Upper lobe of right lung (tissue), 1 donor: Measurements from ENCODE around the gene GPR153. TPM values are rescaled to one million over a fixed set of nuclear protein-coding genes. Genes with fewer than 3 reads are reported as not detected.

Experiments used
- ATAC-seq: fragments of 200-7000 bp; cut with Tn5 transposase; one replicate; pipeline ENCODE4 v1.9.1; 2020; ENCODE audit warnings: mild to moderate bottlenecking, moderate library complexity
- DNase-seq: peaks from one replicate; pipeline ENCODE4 v3.0.0-alpha.2; 2020
- H3K27ac ChIP-seq: fragments of 200-600 bp; one replicate; pipeline ENCODE4 v1.8.0; 2022
- H3K27me3 ChIP-seq: fragments of 200-600 bp; one replicate; pipeline ENCODE4 v1.8.0; 2022; ENCODE audit warnings: mild to moderate bottlenecking
- H3K36me3 ChIP-seq: fragments of 200-600 bp; one replicate; pipeline ENCODE4 v1.8.0; 2022
- H3K4me1 ChIP-seq: fragments of 200-600 bp; one replicate; pipeline ENCODE4 v1.8.0; 2022
- H3K4me3 ChIP-seq: fragments of 200-600 bp; one replicate; pipeline ENCODE4 v1.8.0; 2022; ENCODE audit warnings: mild to moderate bottlenecking
- H3K9me3 ChIP-seq: fragments of 200-600 bp; one replicate; pipeline ENCODE4 v1.8.0; 2022
- intact Hi-C: fragments of 100-400 bp; cut with DNase I; formaldehyde crosslinking; loops from one replicate; pipeline ENCODE4 v1.11.0; 2022
- total RNA-seq: library from RNA; stranded (reverse); fragmentation: NEBNext Ultra II Directional; extraction: Animal tissue kit (Norgen Biotek cat#: 25700); gene quantifications from one replicate; pipeline ENCODE4 v1.2.1, GENCODE V29; 2021
- TF ChIP-seq, protein P1 (sequence below): fragments of 200-600 bp; IDR thresholded peaks from one replicate; pipeline ENCODE4 v1.8.0; 2022; ENCODE audit warnings: antibody characterized with exemption
- donor health status: DM: no; HTN: yes; CAD: no; lungs with severe emphysema.

The GPR153 gene
- total RNA-seq, 1 donor from 2014 or later: 16.9 TPM

DNA sequence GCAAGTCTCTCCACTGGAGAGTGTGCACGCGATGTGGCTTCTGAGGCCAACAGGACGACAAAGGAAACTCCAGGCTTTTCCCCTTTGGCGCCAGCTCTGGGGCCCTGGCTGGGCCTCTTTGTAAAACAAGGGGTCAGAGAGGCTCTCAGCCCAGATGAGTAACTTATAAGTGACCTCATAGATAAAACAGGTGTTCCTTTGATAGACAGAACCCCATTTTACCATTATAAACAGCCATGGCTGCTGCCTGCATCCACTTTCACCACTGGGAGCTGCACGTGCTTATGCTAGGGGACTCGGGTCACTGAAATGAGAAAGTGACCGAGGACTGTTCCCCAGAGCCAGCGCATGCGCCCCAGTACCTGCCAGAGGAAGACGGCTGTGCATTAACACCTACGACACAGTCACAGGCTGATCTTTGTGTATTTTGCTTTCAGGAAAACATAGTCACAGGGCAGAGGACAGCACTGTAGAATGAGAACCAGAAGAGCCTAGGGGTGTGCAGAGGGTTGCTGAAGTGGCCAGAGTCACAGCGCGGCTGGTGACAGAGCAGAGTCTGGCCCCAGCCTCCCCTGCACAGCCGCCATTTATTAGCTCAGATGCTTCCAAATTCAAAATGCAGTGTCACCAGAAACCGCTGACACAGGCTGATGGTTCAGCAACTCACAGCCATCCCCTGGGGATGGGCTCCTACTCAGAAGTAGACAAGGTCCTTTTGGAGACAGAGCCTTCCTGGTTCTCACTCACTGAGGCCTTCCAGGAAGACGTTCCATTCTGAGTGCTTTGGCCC lies 42.3 kb downstream of the GPR153 start:
- Histone ChIP-seq H3K36me3 (peaks cover 8% of the 10 kb centered on the region), H3K27me3 (no peaks in the 10 kb centered on the region), H3K4me1 (no peaks in the 10 kb centered on the region), H3K4me3 (no peak overlapping the region), H3K27ac (no peak overlapping the region), H3K9me3 (no peaks in the 10 kb centered on the region)
- intact Hi-C loops: no loop called here
- ATAC-seq: peak; percentile 25
- TF ChIP-seq, protein P1, sequence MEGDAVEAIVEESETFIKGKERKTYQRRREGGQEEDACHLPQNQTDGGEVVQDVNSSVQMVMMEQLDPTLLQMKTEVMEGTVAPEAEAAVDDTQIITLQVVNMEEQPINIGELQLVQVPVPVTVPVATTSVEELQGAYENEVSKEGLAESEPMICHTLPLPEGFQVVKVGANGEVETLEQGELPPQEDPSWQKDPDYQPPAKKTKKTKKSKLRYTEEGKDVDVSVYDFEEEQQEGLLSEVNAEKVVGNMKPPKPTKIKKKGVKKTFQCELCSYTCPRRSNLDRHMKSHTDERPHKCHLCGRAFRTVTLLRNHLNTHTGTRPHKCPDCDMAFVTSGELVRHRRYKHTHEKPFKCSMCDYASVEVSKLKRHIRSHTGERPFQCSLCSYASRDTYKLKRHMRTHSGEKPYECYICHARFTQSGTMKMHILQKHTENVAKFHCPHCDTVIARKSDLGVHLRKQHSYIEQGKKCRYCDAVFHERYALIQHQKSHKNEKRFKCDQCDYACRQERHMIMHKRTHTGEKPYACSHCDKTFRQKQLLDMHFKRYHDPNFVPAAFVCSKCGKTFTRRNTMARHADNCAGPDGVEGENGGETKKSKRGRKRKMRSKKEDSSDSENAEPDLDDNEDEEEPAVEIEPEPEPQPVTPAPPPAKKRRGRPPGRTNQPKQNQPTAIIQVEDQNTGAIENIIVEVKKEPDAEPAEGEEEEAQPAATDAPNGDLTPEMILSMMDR: no peak
- DNase-seq: no peak

DNA sequence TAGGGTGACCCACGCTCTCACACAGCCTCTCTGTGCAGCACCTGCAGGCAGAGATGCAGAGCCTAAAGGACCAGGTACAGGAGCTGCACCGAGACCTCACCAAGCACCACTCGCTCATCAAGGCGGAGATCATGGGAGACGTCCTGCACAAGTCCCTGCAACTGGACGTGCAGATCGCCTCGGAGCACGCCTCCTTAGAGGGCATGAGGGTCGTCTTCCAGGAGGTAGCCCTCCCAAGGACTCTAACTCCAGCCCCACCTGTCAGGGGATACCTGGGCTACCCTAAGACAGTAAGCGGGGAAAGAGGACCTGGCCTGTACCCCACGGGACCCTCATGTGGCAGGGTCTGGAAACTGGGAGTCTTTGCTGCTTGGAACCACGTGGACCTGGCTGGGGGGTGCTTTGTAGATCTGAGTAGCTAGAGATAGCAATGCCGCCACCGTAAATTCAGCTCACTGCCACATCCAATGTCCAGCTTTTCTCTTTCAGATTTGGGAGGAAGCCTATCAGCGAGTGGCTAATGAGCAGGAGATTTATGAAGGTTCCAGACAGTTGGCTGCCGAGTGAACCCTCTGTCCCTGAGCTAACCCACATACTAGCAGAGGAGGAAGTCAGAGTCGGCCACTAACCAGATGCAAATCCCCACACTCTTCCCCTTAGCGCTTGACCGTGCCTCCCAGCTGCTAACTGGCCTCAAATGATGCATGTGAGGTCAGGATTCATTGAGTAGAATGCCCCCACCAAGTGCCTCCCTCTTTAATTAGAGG lies 48.5 kb downstream of the GPR153 start:
- no peaks in the 10 kb centered on the region for H3K36me3 ChIP-seq
- DNase-seq (no peak), ATAC-seq (no peak)
- no peak overlapping the region for H3K27ac ChIP-seq
- H3K9me3 ChIP-seq: no peaks in the 10 kb centered on the region
- H3K27me3 ChIP-seq: peaks cover 6% of the 10 kb centered on the region
- TF ChIP-seq, protein P1: no peak
- peaks cover 12% of the 10 kb centered on the region for H3K4me1 ChIP-seq
- H3K4me3 ChIP-seq: no peak overlapping the region
- intact Hi-C loops: no loop called here

DNA sequence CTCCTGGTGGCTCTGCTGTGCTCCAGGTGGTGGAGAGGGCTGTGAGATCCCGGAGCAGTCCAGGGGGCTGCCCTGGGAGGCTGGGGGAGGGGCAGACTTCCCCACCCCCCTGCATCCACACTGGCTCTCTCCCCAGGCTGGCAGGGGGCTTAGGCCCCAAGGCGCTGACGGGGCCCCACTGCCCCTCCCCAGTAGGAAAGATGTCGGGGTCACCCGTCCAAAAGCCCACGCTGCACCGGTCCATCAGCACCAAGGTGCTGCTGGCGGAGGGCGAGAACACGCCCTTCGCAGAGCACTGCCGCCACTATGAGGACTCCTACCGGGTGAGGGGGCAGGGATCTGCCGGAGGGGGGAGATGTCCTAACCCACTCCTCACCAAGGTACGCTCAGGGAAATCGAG lies 49.2 kb downstream of the GPR153 start:
- Histone ChIP-seq H3K27me3 (peaks cover 8% of the 10 kb centered on the region), H3K9me3 (no peaks in the 10 kb centered on the region), H3K4me3 (no peak overlapping the region), H3K36me3 (no peaks in the 10 kb centered on the region), H3K4me1 (peaks cover 13% of the 10 kb centered on the region), H3K27ac (no peak overlapping the region)
- DNase-seq: no peak
- no peak for ATAC-seq
- intact Hi-C loops: no loop called here
- TF ChIP-seq, protein P1: no peak

DNA sequence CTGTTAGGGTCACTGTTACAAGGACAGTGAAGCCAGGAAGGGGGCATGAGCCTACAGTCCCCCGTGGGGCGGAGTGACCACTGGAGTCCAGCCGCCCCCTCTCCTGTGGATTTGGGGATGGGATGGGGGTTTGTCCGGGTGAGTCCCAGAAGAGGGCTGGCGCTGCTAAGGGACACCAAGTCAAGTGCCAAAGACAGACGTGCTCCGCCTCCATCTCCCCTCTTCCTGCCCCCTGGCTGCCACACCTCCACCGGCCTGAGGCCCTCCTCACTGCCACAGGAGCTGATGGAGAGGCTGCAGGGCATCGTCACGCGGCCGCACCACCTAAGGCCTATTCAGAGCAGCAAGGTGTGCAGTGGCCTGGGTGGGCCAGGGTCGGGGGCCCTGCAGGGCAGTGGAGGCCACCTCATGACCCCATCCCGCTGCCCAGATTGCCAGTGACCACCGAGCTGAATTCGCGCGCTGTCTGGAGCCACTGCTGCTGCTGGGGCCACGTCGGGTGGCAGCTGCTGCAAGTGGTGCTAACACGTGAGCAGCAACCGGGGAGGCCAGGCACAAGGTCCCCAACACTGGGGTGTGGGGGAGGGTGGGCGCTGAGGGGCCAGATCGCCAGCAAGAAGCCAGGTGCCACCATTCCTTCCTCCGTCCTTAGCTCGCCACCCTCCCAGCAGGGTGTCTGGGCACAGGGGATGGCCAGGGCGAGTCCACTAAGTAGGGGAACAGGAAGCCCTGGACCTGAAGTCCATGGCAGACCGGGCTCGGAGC lies 50.1 kb downstream of the GPR153 start:
- TF ChIP-seq, protein P1: no peak
- Histone ChIP-seq H3K9me3 (no peaks in the 10 kb centered on the region), H3K36me3 (no peaks in the 10 kb centered on the region), H3K4me1 (peaks cover 23% of the 10 kb centered on the region), H3K27me3 (peaks cover 15% of the 10 kb centered on the region), H3K4me3 (no peak overlapping the region), H3K27ac (no peak overlapping the region)
- intact Hi-C loops: no loop called here
- DNase-seq (no peak), ATAC-seq (no peak)

DNA sequence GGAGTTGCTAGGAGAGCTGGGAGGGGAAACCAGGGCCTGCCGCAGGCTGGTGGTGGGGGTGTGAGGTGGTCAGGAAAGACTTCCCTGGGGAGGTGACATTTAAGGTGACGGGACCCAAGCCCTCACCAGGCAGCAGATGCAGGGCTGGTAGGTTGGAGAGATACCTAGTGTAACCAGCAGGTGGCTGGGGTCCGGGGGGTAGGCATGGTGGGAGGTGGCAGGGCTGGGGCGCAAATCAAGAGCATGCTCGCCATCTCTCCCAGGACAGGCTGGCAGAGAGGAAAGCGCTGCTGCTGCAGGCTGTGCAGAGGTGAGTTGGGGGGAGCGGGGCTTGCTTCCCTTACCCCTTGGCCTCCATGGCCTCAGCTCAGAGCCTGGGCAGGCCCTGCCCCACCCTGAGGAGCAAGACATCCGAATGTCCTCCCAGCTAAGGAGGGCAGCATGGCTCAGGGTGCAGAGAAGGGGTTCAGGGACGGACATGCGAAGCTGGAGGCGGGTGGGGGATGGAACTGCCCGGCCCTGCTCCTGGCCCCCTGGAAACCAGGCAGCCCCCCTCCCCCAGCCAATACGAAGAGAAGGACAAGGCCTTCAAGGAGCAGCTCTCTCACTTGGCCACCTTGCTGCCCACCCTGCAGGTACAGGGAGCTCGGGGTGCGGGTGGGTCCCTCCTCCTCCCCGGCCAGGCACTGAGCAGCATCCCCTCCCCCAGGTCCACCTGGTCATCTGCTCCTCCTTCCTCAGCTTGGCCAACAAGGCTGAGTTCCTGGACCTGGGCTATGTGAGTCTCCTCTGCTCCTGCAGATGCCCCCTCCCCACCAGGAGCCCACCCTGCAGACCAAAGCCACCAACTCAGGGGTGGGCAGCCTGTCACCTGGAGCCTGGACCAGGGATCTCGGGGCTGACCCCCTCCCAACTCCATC lies 51.0 kb downstream of the GPR153 start:
- Histone ChIP-seq H3K27ac (no peak overlapping the region), H3K9me3 (no peaks in the 10 kb centered on the region), H3K4me1 (peaks cover 31% of the 10 kb centered on the region), H3K4me3 (peak overlapping the region; percentile 48), H3K27me3 (peaks cover 18% of the 10 kb centered on the region), H3K36me3 (no peaks in the 10 kb centered on the region)
- intact Hi-C loops: no loop called here
- ATAC-seq: no peak
- no peak for DNase-seq
- TF ChIP-seq, protein P1: no peak
